Peyer's patch (tissue), 4 donors: ENCODE results near the gene FUT3. TPM values are rescaled to one million over a fixed set of nuclear protein-coding genes. Genes with fewer than 3 reads are reported as not detected.
A peak's percentile ranks its signal among the peaks of the same experiment; 100 is the strongest.

Source experiments
- DNase-seq, 3 donors: peaks; one replicate each; pipeline ENCODE4 v3.0.0-alpha.2; 2017 to 2019
- H3K27ac ChIP-seq, 4 donors: fragments of 200-600 bp; sonication (generic); one replicate each; pipeline ENCODE4 v1.5.1; 2016 to 2019
- H3K27me3 ChIP-seq, 2 donors: fragments of 200-600 bp; sonication (generic); one replicate each; pipeline ENCODE4 v1.5.1; 2019
- H3K36me3 ChIP-seq, 3 donors: fragments of 200-600 bp; sonication (generic); one replicate each; pipeline ENCODE4 v1.5.1; 2016 to 2019
- H3K4me1 ChIP-seq, 4 donors: fragments of 200-600 bp; sonication (generic); one replicate each; pipeline ENCODE4 v1.5.1; 2016 to 2019
- H3K4me3 ChIP-seq, 4 donors: fragments of 200-600 bp; sonication (generic); 1 replicate in 3 of 4; 2 replicates in 1 of 4; pipeline ENCODE4 v1.5.1; 2016 to 2019; ENCODE audit warnings: mild to moderate bottlenecking in 1 of 4
- H3K9me3 ChIP-seq, 4 donors: fragments of 200-600 bp; sonication (generic); one replicate each; pipeline ENCODE4 v1.5.1; 2016 to 2019; ENCODE audit warnings: mild to moderate bottlenecking in 1 of 4
- CTCF ChIP-seq, 6 experiments: fragments of 450-650 bp in 4 of 6; fragments of 200-600 bp in 2 of 6; sonication (generic) in 1 of 6; IDR thresholded peaks; one replicate each; pipeline ENCODE4 v1.5.1; 2017 to 2019; ENCODE audit warnings: antibody characterized with exemption in 6 of 6, mild to moderate bottlenecking in 3 of 6, moderate library complexity in 1 of 6
- POLR2A ChIP-seq, 2 donors: fragments of 450-650 bp; IDR thresholded peaks; one replicate each; pipeline ENCODE4 v1.5.1; 2017; ENCODE audit warnings: antibody characterized with exemption in 2 of 2, mild to moderate bottlenecking in 2 of 2, moderate library complexity in 2 of 2
- total RNA-seq, 4 donors: library from RNA; depleted of rRNA; stranded (reverse); fragments of >200 nt; gene quantifications; one replicate each; pipeline ENCODE4 v1.1.0, GENCODE V29; 2016

Gene FUT3
- total RNA-seq, 4 donors from 2014 or later: 37.1 to 207 (median 155) TPM

GRCh38 chr19:5832061-5832460, 19.2 kb downstream of the FUT3 start:
- no peak for DNase-seq
- no peaks in the 10 kb centered on the region for H3K27me3 ChIP-seq
- no peak overlapping the region for H3K27ac ChIP-seq
- no peaks in the 10 kb centered on the region for H3K9me3 ChIP-seq
- peaks cover 0 to 31% (median 9%) of the 10 kb centered on the region in 4 donors for H3K4me1 ChIP-seq
- TF ChIP-seq CTCF (IDR thresholded peaks at IDR 0.05): no peak
- TF ChIP-seq POLR2A (IDR thresholded peaks at IDR 0.05): no peak
- peaks cover 0 to 23% (median 0%) of the 10 kb centered on the region in 3 donors for H3K36me3 ChIP-seq
- H3K4me3 ChIP-seq: no peak overlapping the region

GRCh38 chr19:5831159-5831558, 20.1 kb downstream of the FUT3 start:
- TF ChIP-seq POLR2A (IDR thresholded peaks at IDR 0.05): no peak
- no peak for TF ChIP-seq CTCF (IDR thresholded peaks at IDR 0.05)

GRCh38 chr19:5829567-5830310, 21.5 kb downstream of the FUT3 start:
- Histone ChIP-seq H3K27me3 (no peaks in the 10 kb centered on the region), H3K4me3 (peak overlapping the region in 1 of 4 donors; percentile 50), H3K36me3 (peaks cover 0 to 27% (median 0%) of the 10 kb centered on the region in 3 donors), H3K9me3 (no peaks in the 10 kb centered on the region), H3K4me1 (peaks cover 0 to 39% (median 9%) of the 10 kb centered on the region in 4 donors), H3K27ac (peak overlapping the region in 1 of 4 donors; percentile 86)
- no peak for DNase-seq
- TF ChIP-seq CTCF (IDR thresholded peaks at IDR 0.05) (no peak), POLR2A (IDR thresholded peaks at IDR 0.05) (no peak)

More at GRCh38 chr19:5831159-5831558, 20.1 kb downstream of the FUT3 start:
- no peaks in the 10 kb centered on the region for H3K27me3 ChIP-seq
- no peak overlapping the region for H3K27ac ChIP-seq
- no peak for DNase-seq
- no peaks in the 10 kb centered on the region for H3K9me3 ChIP-seq
- H3K36me3 ChIP-seq: peaks cover 0 to 23% (median 0%) of the 10 kb centered on the region in 3 donors
- H3K4me3 ChIP-seq: peak overlapping the region in 1 of 4 donors; percentile 14
- H3K4me1 ChIP-seq: peaks cover 0 to 39% (median 9%) of the 10 kb centered on the region in 4 donors

GRCh38 chr19:5828661-5829566, 22.3 kb downstream of the FUT3 start:
- Histone ChIP-seq H3K27me3 (no peaks in the 10 kb centered on the region), H3K4me3 (peak overlapping the region; percentile 38 to 60 (median 49)), H3K36me3 (peaks cover 0 to 25% (median 0%) of the 10 kb centered on the region in 3 donors), H3K4me1 (peaks cover 0 to 39% (median 9%) of the 10 kb centered on the region in 4 donors), H3K27ac (peak overlapping the region; percentile 41 to 92 (median 72)), H3K9me3 (no peaks in the 10 kb centered on the region)
- TF ChIP-seq CTCF (IDR thresholded peaks at IDR 0.05): no peak
- no peak for TF ChIP-seq POLR2A (IDR thresholded peaks at IDR 0.05)
- no peak for DNase-seq

GRCh38 chr19:5827891-5828660, 23.2 kb downstream of the FUT3 start:
- Histone ChIP-seq H3K4me3 (peak overlapping the region; percentile 38 to 60 (median 49)), H3K9me3 (no peaks in the 10 kb centered on the region), H3K36me3 (peaks cover 0 to 25% (median 0%) of the 10 kb centered on the region in 3 donors), H3K27me3 (no peaks in the 10 kb centered on the region), H3K4me1 (peaks cover 0 to 39% (median 9%) of the 10 kb centered on the region in 4 donors), H3K27ac (peak overlapping the region; percentile 41 to 92 (median 72))
- TF ChIP-seq CTCF (IDR thresholded peaks at IDR 0.05) (peak in 1 of 6 experiments; percentile 7), POLR2A (IDR thresholded peaks at IDR 0.05) (peak; percentile 42 to 84)
- peak; percentile 65 to 95 (median 94) for DNase-seq
